SK-N-SH (cell line): ENCODE results near the gene CDH13. TPM values are rescaled to one million over a fixed set of nuclear protein-coding genes. Genes with fewer than 3 reads are reported as not detected.

Experiments used
- CTCF ChIA-PET: fragments of 300-600, 350-600 bp; formaldehyde crosslinking; extraction: SDS; loops from one replicate; lab custom pipeline; 2021; lab: Yijun Ruan, JAX
- POLR2A ChIA-PET: fragments of 350-600 bp; sonication (Branson Sonifier 250); formaldehyde crosslinking; extraction: SDS; loops from one replicate; lab custom pipeline; 2020; ENCODE audit warnings: antibody characterized with exemption, inconsistent platforms; lab: Yijun Ruan, JAX
- DNase-seq: peaks from one replicate; pipeline ENCODE4 v3.0.0; 2012
- H2AFZ ChIP-seq: fragments of 200-600 bp; sonication (generic); 2 replicates; pipeline ENCODE4 v1.8.1; 2016; ENCODE audit warnings: antibody characterized with exemption, mild to moderate bottlenecking, low read depth
- H3F3A ChIP-seq: fragments of 200-600 bp; sonication (generic); replicated peaks from 2 replicates; pipeline ENCODE3; 2016; ENCODE audit warnings: antibody characterized with exemption, mild to moderate bottlenecking; ENCODE audit not compliant: insufficient read depth
- H3K27ac ChIP-seq, 2 experiments: fragments of 200-500 bp in 1 of 2; fragments of 200-600 bp in 1 of 2; sonication (Bioruptor generic) in 1 of 2; sonication (generic), shearing (Covaris generic) in 1 of 2; 2 replicates each; pipeline versions ENCODE4 v1.5.1 to v1.6.1; 2014 to 2016; ENCODE audit warnings: low read depth in 2 of 2, inconsistent platforms in 1 of 2, low read length in 1 of 2, mild to moderate bottlenecking in 1 of 2, mixed read lengths in 1 of 2
- H3K27me3 ChIP-seq: fragments of 200-600 bp; sonication (generic), shearing (Covaris generic); 2 replicates; pipeline ENCODE4 v1.6.1; 2016; ENCODE audit warnings: mixed run types; ENCODE audit not compliant: insufficient read depth
- H3K36me3 ChIP-seq, 2 experiments: fragments of 200-500 bp in 1 of 2; fragments of 200-600 bp in 1 of 2; sonication (Bioruptor generic) in 1 of 2; sonication (generic) in 1 of 2; replicated peaks in 1 of 2; 2 replicates each; pipeline versions ENCODE3 to v1.5.1; 2014 to 2016; ENCODE audit warnings: low read length in 1 of 2, mild to moderate bottlenecking in 1 of 2; ENCODE audit not compliant: insufficient read depth in 2 of 2, control insufficient read depth in 1 of 2
- H3K4me1 ChIP-seq, 2 experiments: fragments of 200-500 bp in 1 of 2; fragments of 200-600 bp in 1 of 2; sonication (Bioruptor generic) in 1 of 2; sonication (generic), shearing (Covaris generic) in 1 of 2; 2 replicates each; pipeline versions ENCODE4 v1.5.1 to v1.6.1; 2014 to 2016; ENCODE audit warnings: low read depth in 1 of 2, low read length in 1 of 2, mixed run types in 1 of 2; ENCODE audit not compliant: insufficient read depth in 2 of 2, control insufficient read depth in 1 of 2
- H3K4me2 ChIP-seq: fragments of 200-600 bp; sonication (generic), shearing (Covaris generic); 2 replicates; pipeline ENCODE4 v1.6.1; 2017; ENCODE audit warnings: mixed run types
- H3K4me3 ChIP-seq, 2 experiments: fragments of 200-500 bp in 1 of 2; fragments of 200-600 bp in 1 of 2; sonication (Bioruptor generic) in 1 of 2; sonication (generic), shearing (Covaris generic) in 1 of 2; 2 replicates each; pipeline versions ENCODE4 v1.5.1 to v1.8.1; 2014 to 2016; ENCODE audit warnings: low read depth in 2 of 2, inconsistent platforms in 1 of 2, low read length in 1 of 2, mild to moderate bottlenecking in 1 of 2, mixed read lengths in 1 of 2, moderate library complexity in 1 of 2
- H3K79me2 ChIP-seq: fragments of 200-600 bp; sonication (generic); 2 replicates; pipeline ENCODE4 v1.8.1; 2017; ENCODE audit warnings: mild to moderate bottlenecking; ENCODE audit not compliant: insufficient read depth
- H3K9ac ChIP-seq: fragments of 200-600 bp; sonication (generic); 2 replicates; pipeline ENCODE4 v1.6.1; 2017; ENCODE audit warnings: mixed run types
- H3K9me2 ChIP-seq: fragments of 200-600 bp; sonication (generic); 2 replicates; pipeline ENCODE4 v1.6.1; 2017; ENCODE audit warnings: mixed run types
- H3K9me3 ChIP-seq: fragments of 200-600 bp; sonication (generic); 2 replicates; pipeline ENCODE4 v1.6.1; 2017; ENCODE audit warnings: mixed run types, mild to moderate bottlenecking, moderate library complexity
- H4K20me1 ChIP-seq: fragments of 200-600 bp; sonication (generic); 2 replicates; pipeline ENCODE4 v1.6.1; 2017; ENCODE audit warnings: mild to moderate bottlenecking, mixed run types; ENCODE audit not compliant: insufficient read depth
- ELF1 ChIP-seq: IDR thresholded peaks from 2 replicates; pipeline ENCODE4 v1.4.0; 2012
- EP300 ChIP-seq, 2 experiments: IDR thresholded peaks; 2 replicates each; pipeline versions ENCODE4 v1.4.0 to v1.6.1; 2012; ENCODE audit warnings: borderline replicate concordance in 1 of 2, low read depth in 1 of 2, low read length in 1 of 2
- FOXJ3 ChIP-seq: sonication (generic); formaldehyde crosslinking; IDR thresholded peaks from 2 replicates; pipeline ENCODE4 v1.5.1; 2020; ENCODE audit warnings: mild to moderate bottlenecking, missing genetic modification reagents
- GABPA ChIP-seq: IDR thresholded peaks from 2 replicates; pipeline ENCODE4 v1.4.0; 2012; ENCODE audit warnings: low read depth, mild to moderate bottlenecking
- GATA2 ChIP-seq: sonication (generic); formaldehyde crosslinking; IDR thresholded peaks from 2 replicates; pipeline ENCODE4 v1.5.0; 2020; ENCODE audit warnings: mild to moderate bottlenecking, missing genetic modification reagents
- IRF3 ChIP-seq: fragments of 150-350 bp; IDR thresholded peaks from 2 replicates; pipeline ENCODE4 v1.6.1; 2016; ENCODE audit warnings: mild to moderate bottlenecking, low read depth, low read length
- JUND ChIP-seq: IDR thresholded peaks from 2 replicates; pipeline ENCODE4 v1.4.0; 2012
- MEF2A ChIP-seq: IDR thresholded peaks from 2 replicates; pipeline ENCODE4 v1.4.0; 2012; ENCODE audit warnings: low read depth, borderline replicate concordance
- MXI1 ChIP-seq: IDR thresholded peaks from 2 replicates; pipeline ENCODE4 v1.6.1; 2012; ENCODE audit warnings: mild to moderate bottlenecking, low read depth, low read length, improper control_type of control experiment
- NRF1 ChIP-seq: IDR thresholded peaks from 2 replicates; pipeline ENCODE4 v1.6.1; 2012; ENCODE audit warnings: low read depth, mild to moderate bottlenecking, low read length
- POLR2AphosphoS5 ChIP-seq: IDR thresholded peaks from 2 replicates; pipeline ENCODE4 v1.6.1; 2012; ENCODE audit warnings: low read depth, low read length
- RCOR1 ChIP-seq: fragments of 150-350 bp; IDR thresholded peaks from 2 replicates; pipeline ENCODE4 v1.6.1; 2017; ENCODE audit warnings: antibody characterized with exemption, low read length
- REST ChIP-seq: IDR thresholded peaks from 2 replicates; pipeline ENCODE4 v1.6.1; 2012; ENCODE audit warnings: mild to moderate bottlenecking, low read depth, low read length, moderate library complexity
- RXRA ChIP-seq: IDR thresholded peaks from 2 replicates; pipeline ENCODE4 v1.4.0; 2012; ENCODE audit warnings: low read depth, mild to moderate bottlenecking, borderline replicate concordance
- TAF1 ChIP-seq: IDR thresholded peaks from 2 replicates; pipeline ENCODE4 v1.6.1; 2012; ENCODE audit warnings: low read depth, mild to moderate bottlenecking, low read length, moderate library complexity, borderline replicate concordance
- TEAD4 ChIP-seq: IDR thresholded peaks from 2 replicates; pipeline ENCODE4 v1.4.0; 2012; ENCODE audit warnings: mild to moderate bottlenecking, borderline replicate concordance; ENCODE audit not compliant: insufficient read depth
- USF1 ChIP-seq: IDR thresholded peaks from 2 replicates; pipeline ENCODE4 v1.4.0; 2012; ENCODE audit warnings: low read depth, borderline replicate concordance
- YY1 ChIP-seq: IDR thresholded peaks from 2 replicates; pipeline ENCODE4 v1.4.0; 2012; ENCODE audit warnings: low read depth, mild to moderate bottlenecking
- WGBS: methylation state at CpG from one replicate; pipeline ENCODE4 v1.1.6; 2017; ENCODE audit warnings: low lambda C conversion rate; 5-methylcytosine and 5-hydroxymethylcytosine counted together
- polyA plus RNA-seq, 3 experiments: library from polyadenylated mRNA; depleted of rRNA; stranded (reverse); fragments of >200 nt; gene quantifications; 2 replicates each; pipeline ENCODE4 v1.2.3, GENCODE V29; 2012
- TF ChIP-seq, protein P1 (sequence below): IDR thresholded peaks from 2 replicates; pipeline ENCODE4 v1.4.0; 2012; ENCODE audit warnings: low read depth
- TF ChIP-seq, protein P2 (sequence below): fragments of 150-350 bp; IDR thresholded peaks from 2 replicates; pipeline ENCODE4 v1.6.1; 2017; ENCODE audit warnings: antibody characterized with exemption, low read length, low read depth, borderline replicate concordance

CDH13 gene
- polyA plus RNA-seq, 1 of the 3 experiments (the other 2 are of a cell fraction) = 93.0 TPM

DNA sequence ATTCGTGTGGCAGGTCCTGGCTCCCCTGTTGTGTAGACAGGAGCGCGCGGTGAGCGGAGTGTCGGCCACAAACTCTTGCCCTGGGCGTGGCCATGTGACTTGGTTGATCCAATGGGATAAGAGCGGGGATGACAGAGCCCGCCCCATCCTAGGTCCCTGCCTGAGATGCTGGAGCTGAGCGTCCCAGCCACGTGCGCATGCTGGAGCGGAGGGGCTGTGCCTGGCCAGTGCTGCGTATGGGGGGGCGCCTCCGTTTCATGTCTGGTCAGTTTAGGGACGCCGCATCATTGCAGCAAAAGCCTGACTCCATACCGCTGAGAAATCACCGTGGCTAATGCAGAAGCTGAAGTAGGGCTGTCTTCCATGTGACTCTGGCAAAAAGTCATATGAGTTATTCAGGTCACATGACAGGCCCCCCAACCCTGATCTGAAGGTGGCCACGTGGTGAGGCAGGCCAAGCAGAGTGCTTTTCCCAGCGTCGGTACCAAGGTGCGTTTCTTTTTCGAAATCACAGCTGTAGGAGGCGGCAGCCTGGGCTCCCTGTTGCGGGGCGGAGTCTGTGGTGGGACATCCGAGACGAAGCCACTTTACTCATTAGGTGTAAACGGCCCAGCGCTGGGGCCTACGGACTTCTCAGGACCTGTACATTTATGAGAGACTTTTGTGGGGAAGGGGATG is 1203.5 kb downstream of the CDH13 start:
- H3F3A ChIP-seq = no peaks in the 10 kb centered on the region
- H3K9me2 ChIP-seq = no peaks in the 10 kb centered on the region
- ChIA-PET POLR2A (no interaction called here), CTCF (no interaction called here)
- H3K9ac ChIP-seq = no peak overlapping the region
- H3K4me1 ChIP-seq = peaks cover 0 to under 1% of the 10 kb centered on the region in 2 experiments; a peak in 1 of 4 replicates
- TF ChIP-seq TAF1 (no peak), ELF1 (no peak)
- no peak overlapping the region for H3K27ac ChIP-seq
- H3K27me3 ChIP-seq = no peaks in the 10 kb centered on the region
- H3K4me2 ChIP-seq = no peak overlapping the region
- no peak overlapping the region for H3K4me3 ChIP-seq
- no peak overlapping the region for H2AFZ ChIP-seq
- no peaks in the 10 kb centered on the region for H3K79me2 ChIP-seq
- no peak for DNase-seq
- no peaks in the 10 kb centered on the region for H3K9me3 ChIP-seq
- 81% methylated on average over 27 of the region's 33 CpGs for WGBS
- no peaks in the 10 kb centered on the region for H4K20me1 ChIP-seq
- H3K36me3 ChIP-seq = no peaks in the 10 kb centered on the region

- Histone ChIP-seq H3K4me3 (no peak overlapping the region), H3K27ac (no peak overlapping the region), H3K4me2 (no peak overlapping the region), H3K9me3 (no peaks in the 10 kb centered on the region), H3F3A (no peaks in the 10 kb centered on the region), H3K27me3 (no peaks in the 10 kb centered on the region), H3K4me1 (peaks cover 0 to 7% of the 10 kb centered on the region in 2 experiments; a peak in 2 of 4 replicates), H3K9ac (no peak overlapping the region), H3K9me2 (no peaks in the 10 kb centered on the region), H2AFZ (no peak overlapping the region), H3K79me2 (no peaks in the 10 kb centered on the region), H3K36me3 (no peaks in the 10 kb centered on the region), H4K20me1 (no peaks in the 10 kb centered on the region)
- DNase-seq = no peak
- ChIA-PET CTCF (interaction anchor here (1.1 kb wide), 1 partner anchor 50 kb away, joined by 3 read pairs; no protein-coding TSS in a partner anchor), POLR2A (no interaction called here)
- WGBS = 60% methylated on average over 13 of the region's 13 CpGs
- TF ChIP-seq FOXJ3 (CRISPR knock-in tag) (no peak), YY1 (no peak), RCOR1 (no peak), RXRA (no peak), JUND (no peak), IRF3 (no peak), GATA2 (CRISPR knock-in tag) (no peak), USF1 (no peak), TEAD4 (no peak), EP300 (IDR thresholded peaks at IDR 0.05; ENCODE audit: borderline replicate concordance in 1 of 2, low read depth in 1 of 2, low read length in 1 of 2) (no peak), MEF2A (no peak), ELF1 (no peak), GABPA (no peak), REST (no peak), NRF1 (no peak), POLR2AphosphoS5 (no peak), MXI1 (no peak)
- TF ChIP-seq, protein P1, sequence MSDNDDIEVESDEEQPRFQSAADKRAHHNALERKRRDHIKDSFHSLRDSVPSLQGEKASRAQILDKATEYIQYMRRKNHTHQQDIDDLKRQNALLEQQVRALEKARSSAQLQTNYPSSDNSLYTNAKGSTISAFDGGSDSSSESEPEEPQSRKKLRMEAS = no peak
- TF ChIP-seq, protein P2, sequence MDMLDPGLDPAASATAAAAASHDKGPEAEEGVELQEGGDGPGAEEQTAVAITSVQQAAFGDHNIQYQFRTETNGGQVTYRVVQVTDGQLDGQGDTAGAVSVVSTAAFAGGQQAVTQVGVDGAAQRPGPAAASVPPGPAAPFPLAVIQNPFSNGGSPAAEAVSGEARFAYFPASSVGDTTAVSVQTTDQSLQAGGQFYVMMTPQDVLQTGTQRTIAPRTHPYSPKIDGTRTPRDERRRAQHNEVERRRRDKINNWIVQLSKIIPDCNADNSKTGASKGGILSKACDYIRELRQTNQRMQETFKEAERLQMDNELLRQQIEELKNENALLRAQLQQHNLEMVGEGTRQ = no peak
Observed at GRCh38 chr16:83830769-83831455, 1204.1 kb downstream of the CDH13 start.
